ENCODE data around the gene HUNK.

- TF ChIP-seq, protein P1, sequence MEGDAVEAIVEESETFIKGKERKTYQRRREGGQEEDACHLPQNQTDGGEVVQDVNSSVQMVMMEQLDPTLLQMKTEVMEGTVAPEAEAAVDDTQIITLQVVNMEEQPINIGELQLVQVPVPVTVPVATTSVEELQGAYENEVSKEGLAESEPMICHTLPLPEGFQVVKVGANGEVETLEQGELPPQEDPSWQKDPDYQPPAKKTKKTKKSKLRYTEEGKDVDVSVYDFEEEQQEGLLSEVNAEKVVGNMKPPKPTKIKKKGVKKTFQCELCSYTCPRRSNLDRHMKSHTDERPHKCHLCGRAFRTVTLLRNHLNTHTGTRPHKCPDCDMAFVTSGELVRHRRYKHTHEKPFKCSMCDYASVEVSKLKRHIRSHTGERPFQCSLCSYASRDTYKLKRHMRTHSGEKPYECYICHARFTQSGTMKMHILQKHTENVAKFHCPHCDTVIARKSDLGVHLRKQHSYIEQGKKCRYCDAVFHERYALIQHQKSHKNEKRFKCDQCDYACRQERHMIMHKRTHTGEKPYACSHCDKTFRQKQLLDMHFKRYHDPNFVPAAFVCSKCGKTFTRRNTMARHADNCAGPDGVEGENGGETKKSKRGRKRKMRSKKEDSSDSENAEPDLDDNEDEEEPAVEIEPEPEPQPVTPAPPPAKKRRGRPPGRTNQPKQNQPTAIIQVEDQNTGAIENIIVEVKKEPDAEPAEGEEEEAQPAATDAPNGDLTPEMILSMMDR (IDR thresholded peaks at IDR 0.05), result no peak
- TF ChIP-seq POLR2A (IDR thresholded peaks at IDR 0.05), result no peak
Observed at GRCh38 chr21:31879911-31880310, 7.1 kb downstream of the HUNK start.

Measured in right lobe of liver (tissue), 4 donors.